Nucleus accumbens (tissue), 56 donors: ENCODE results near the gene MYO9A.
A peak's percentile ranks its signal among the peaks of the same experiment; 100 is the strongest.

Source experiments
- DNase-seq, 56 donors: peaks; one replicate each; lab custom pipeline; 2025; lab: John Stamatoyannopoulos, UW

Gene MYO9A

GRCh38 chr15:72118017-72118978 is at the start of gene MYO9A, which contains the start of gene SENP8:
Gene MYO9A, minus strand, starts transcription at chr15:72118150. Its CDS starts 71,587 bp downstream, at chr15:72046563.
Gene SENP8, plus strand, starts transcription at chr15:72118403. Its CDS starts 21,221 bp downstream, at chr15:72139624.
- DNase-seq: peak; percentile 56 to 98 (median 95)

GRCh38 chr15:72167445-72167844 is 49.5 kb upstream of the MYO9A start:
- no peak for DNase-seq

GRCh38 chr15:72166716-72167417 is 48.9 kb upstream of the MYO9A start:
- DNase-seq: no peak

GRCh38 chr15:72163719-72164118 is 45.8 kb upstream of the MYO9A start:
- DNase-seq: peak in 16 of 56 donors; percentile 13 to 65 (median 36)

GRCh38 chr15:72162569-72162968 is 44.6 kb upstream of the MYO9A start:
- DNase-seq: no peak

GRCh38 chr15:72161361-72162132 is 43.6 kb upstream of the MYO9A start:
- peak in 5 of 56 donors; percentile 15 to 39 (median 27) for DNase-seq

GRCh38 chr15:72160696-72161245 is 42.8 kb upstream of the MYO9A start:
- no peak for DNase-seq

- no peak for DNase-seq
Measured at GRCh38 chr15:72156928-72157327, 39.0 kb upstream of the MYO9A start.

- peak in 54 of 56 donors; percentile 27 to 93 (median 75) for DNase-seq
Measured at GRCh38 chr15:72155635-72156616, 38.0 kb upstream of the MYO9A start.

- DNase-seq: peak in 41 of 56 donors; percentile 20 to 80 (median 41)
Measured at GRCh38 chr15:72155003-72155621, 37.2 kb upstream of the MYO9A start.

- DNase-seq: no peak
Measured at GRCh38 chr15:72154316-72154715, 36.4 kb upstream of the MYO9A start.

GRCh38 chr15:72153269-72154000 is 35.5 kb upstream of the MYO9A start:
- no peak for DNase-seq

GRCh38 chr15:72147418-72147817 is 29.5 kb upstream of the MYO9A start:
- no peak for DNase-seq

- DNase-seq: no peak
Measured at GRCh38 chr15:72146934-72147333, 29.0 kb upstream of the MYO9A start.

- peak in 8 of 56 donors; percentile 26 to 57 (median 38) for DNase-seq
Measured at GRCh38 chr15:72146221-72146620, 28.3 kb upstream of the MYO9A start.

GRCh38 chr15:72141171-72142084 is 23.5 kb upstream of the MYO9A start:
- no peak for DNase-seq

GRCh38 chr15:72140088-72140487 is 22.1 kb upstream of the MYO9A start:
- DNase-seq: no peak
